Hematopoietic multipotent progenitor cell treated with erythropoietin and hydrocortisone succinate and interleukin-3 and kit ligand, for 4 days (in vitro differentiated cells): Measurements from ENCODE around the gene CHERP.

ENCODE experiments used
- DNase-seq: peaks from one replicate; pipeline ENCODE4 v3.0.0-alpha.2; 2015

The CHERP gene

DNA sequence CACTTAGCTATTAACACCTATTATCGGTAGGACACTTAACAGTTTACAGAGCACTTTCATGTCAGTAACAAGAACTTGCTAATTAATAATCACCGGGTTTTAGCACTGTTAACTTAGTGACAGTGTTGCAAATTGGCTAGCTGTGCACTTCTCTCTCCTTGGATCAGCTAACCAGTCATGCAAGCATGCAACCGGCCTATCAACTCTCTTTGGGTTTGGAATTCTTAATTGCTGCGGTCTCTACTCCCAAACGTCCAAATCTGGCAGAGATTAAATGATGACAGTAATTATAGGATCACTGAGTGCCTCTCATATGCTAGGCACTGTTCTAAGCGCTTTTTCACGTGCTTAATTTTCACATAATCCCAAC, 71.7 kb downstream of the CHERP start:
- DNase-seq = no peak
